WTC11 (cell line): Measurements from ENCODE around the gene BATF.

Experiments used
- GABPB1 ChIP-seq: sonication (generic); formaldehyde crosslinking; IDR thresholded peaks from 2 replicates; pipeline ENCODE4 v1.8.1; 2023; ENCODE audit warnings: mild to moderate bottlenecking, missing genetic modification reagents
- ZNF416 ChIP-seq: fragments of 250-450 bp; sonication (Bioruptor Pico); IDR thresholded peaks from 2 replicates; pipeline ENCODE4 v1.9.0; 2021; ENCODE audit warnings: mild to moderate bottlenecking, inconsistent platforms
- TF ChIP-seq, protein P1 (sequence below): fragments of 200-600 bp; IDR thresholded peaks from 2 replicates; pipeline ENCODE4 v1.8.0; 2022; ENCODE audit warnings: antibody characterized with exemption
- TF ChIP-seq, protein P2 (sequence below): sonication (generic); formaldehyde crosslinking; IDR thresholded peaks from 2 replicates; pipeline ENCODE4 v1.8.0; 2022; ENCODE audit warnings: missing genetic modification reagents
- TF ChIP-seq, protein P3 (sequence below): sonication (generic); formaldehyde crosslinking; conservative IDR thresholded peaks from 2 replicates; pipeline ENCODE4 v1.8.1; 2023; ENCODE audit warnings: mild to moderate bottlenecking, low read depth, missing genetic modification reagents, moderate library complexity

DNA sequence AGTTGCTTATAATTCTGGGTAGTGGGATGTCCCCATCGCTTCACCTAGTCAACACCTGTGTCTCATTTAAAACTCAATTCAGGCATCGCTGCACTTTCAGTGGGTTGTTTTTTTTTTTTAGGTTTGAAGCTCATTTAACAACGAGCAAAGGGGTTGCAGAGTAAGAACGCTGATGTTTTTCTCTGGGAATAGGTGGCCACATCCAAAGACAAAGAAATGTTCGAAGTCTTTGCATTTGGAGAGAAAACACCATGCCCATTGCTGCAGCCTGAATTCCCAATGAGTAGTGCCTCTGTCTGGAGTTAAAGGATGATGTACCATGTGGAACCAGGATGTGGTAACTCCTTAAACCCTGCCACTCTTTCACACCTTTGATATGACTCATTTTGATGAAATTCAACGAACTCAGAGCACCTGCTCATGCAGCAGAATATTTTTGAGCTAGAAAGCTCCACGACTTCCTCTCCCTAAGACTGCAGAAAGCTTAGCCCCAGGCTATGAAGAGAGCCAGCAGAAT, 35.1 kb upstream of the BATF start:
- TF ChIP-seq, protein P1, sequence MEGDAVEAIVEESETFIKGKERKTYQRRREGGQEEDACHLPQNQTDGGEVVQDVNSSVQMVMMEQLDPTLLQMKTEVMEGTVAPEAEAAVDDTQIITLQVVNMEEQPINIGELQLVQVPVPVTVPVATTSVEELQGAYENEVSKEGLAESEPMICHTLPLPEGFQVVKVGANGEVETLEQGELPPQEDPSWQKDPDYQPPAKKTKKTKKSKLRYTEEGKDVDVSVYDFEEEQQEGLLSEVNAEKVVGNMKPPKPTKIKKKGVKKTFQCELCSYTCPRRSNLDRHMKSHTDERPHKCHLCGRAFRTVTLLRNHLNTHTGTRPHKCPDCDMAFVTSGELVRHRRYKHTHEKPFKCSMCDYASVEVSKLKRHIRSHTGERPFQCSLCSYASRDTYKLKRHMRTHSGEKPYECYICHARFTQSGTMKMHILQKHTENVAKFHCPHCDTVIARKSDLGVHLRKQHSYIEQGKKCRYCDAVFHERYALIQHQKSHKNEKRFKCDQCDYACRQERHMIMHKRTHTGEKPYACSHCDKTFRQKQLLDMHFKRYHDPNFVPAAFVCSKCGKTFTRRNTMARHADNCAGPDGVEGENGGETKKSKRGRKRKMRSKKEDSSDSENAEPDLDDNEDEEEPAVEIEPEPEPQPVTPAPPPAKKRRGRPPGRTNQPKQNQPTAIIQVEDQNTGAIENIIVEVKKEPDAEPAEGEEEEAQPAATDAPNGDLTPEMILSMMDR, result no peak
- TF ChIP-seq ZNF416 (CRISPR knock-in tag) (no peak), GABPB1 (no peak)
- TF ChIP-seq, protein P2, sequence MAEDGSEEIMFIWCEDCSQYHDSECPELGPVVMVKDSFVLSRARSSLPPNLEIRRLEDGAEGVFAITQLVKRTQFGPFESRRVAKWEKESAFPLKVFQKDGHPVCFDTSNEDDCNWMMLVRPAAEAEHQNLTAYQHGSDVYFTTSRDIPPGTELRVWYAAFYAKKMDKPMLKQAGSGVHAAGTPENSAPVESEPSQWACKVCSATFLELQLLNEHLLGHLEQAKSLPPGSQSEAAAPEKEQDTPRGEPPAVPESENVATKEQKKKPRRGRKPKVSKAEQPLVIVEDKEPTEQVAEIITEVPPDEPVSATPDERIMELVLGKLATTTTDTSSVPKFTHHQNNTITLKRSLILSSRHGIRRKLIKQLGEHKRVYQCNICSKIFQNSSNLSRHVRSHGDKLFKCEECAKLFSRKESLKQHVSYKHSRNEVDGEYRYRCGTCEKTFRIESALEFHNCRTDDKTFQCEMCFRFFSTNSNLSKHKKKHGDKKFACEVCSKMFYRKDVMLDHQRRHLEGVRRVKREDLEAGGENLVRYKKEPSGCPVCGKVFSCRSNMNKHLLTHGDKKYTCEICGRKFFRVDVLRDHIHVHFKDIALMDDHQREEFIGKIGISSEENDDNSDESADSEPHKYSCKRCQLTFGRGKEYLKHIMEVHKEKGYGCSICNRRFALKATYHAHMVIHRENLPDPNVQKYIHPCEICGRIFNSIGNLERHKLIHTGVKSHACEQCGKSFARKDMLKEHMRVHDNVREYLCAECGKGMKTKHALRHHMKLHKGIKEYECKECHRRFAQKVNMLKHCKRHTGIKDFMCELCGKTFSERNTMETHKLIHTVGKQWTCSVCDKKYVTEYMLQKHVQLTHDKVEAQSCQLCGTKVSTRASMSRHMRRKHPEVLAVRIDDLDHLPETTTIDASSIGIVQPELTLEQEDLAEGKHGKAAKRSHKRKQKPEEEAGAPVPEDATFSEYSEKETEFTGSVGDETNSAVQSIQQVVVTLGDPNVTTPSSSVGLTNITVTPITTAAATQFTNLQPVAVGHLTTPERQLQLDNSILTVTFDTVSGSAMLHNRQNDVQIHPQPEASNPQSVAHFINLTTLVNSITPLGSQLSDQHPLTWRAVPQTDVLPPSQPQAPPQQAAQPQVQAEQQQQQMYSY (CRISPR knock-in tag), result no peak
- TF ChIP-seq, protein P3, sequence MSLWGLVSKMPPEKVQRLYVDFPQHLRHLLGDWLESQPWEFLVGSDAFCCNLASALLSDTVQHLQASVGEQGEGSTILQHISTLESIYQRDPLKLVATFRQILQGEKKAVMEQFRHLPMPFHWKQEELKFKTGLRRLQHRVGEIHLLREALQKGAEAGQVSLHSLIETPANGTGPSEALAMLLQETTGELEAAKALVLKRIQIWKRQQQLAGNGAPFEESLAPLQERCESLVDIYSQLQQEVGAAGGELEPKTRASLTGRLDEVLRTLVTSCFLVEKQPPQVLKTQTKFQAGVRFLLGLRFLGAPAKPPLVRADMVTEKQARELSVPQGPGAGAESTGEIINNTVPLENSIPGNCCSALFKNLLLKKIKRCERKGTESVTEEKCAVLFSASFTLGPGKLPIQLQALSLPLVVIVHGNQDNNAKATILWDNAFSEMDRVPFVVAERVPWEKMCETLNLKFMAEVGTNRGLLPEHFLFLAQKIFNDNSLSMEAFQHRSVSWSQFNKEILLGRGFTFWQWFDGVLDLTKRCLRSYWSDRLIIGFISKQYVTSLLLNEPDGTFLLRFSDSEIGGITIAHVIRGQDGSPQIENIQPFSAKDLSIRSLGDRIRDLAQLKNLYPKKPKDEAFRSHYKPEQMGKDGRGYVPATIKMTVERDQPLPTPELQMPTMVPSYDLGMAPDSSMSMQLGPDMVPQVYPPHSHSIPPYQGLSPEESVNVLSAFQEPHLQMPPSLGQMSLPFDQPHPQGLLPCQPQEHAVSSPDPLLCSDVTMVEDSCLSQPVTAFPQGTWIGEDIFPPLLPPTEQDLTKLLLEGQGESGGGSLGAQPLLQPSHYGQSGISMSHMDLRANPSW, result no peak
